NCI-H2171 treated with DMSO at 0.1 percent for 48 hours (cell line): Measurements from ENCODE around the gene FBXL19.
A peak's percentile ranks its signal among the peaks of the same experiment; 100 is the strongest.

Source experiments
- DNase-seq: peaks from one replicate; lab custom pipeline; 2025; lab: John Stamatoyannopoulos, UW

Gene FBXL19

DNA sequence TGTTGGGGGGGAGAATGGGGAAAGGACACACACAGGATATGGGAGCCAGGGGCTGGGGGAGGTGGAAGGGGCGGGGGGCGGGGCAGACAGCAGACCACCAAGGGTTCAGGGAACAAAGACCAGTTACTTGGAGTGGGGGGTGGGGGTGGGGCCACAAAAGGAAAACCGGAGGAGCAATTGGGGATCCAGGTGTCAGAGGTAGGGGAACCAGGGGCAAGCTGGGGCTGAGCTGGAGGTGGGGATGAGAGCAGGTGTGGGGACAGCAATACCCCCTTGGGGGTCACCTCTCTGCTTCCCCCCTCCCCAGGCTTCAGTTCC lies 24.1 kb downstream of the FBXL19 start:
- DNase-seq = no peak

DNA sequence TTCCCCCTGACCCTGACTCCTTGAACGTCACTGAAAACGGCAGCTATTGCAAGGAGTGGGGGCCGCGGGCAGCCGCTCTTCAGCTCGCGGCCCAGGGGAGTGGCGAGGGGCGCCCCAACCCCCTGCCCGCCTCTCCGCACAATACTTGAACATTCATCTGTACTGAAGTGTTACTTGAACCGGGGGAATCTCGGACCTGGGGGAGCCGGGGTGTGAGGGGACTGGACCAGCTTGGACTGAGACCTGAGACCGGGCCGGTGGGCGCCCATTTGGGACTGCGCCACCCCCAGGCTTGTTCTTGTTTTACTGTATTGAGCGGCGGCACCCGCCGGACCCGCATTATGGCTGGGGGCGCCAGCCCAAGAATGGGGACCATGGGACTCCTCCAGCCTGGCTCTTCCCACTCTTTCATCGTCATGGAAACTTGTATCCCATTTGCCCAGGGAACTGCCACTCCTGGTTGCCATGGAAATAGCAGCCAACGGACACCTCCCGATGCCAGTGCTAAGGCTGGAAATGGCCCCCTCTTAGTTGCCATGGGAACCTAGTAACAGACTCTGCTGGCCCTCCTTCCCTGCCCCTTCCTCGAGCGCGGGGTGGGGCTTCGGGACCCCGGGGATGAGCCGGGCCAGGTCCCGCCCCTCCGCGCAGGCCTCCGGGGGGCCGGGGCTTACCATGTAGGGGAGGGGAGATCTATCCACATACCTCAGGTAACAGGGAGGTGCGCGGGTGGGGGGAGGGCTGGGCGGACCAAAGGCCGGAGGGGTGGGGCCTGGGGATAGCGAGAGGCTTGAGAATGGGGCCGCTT lies 24.7 kb downstream of the FBXL19 start:
- peak; percentile 63 for DNase-seq

DNA sequence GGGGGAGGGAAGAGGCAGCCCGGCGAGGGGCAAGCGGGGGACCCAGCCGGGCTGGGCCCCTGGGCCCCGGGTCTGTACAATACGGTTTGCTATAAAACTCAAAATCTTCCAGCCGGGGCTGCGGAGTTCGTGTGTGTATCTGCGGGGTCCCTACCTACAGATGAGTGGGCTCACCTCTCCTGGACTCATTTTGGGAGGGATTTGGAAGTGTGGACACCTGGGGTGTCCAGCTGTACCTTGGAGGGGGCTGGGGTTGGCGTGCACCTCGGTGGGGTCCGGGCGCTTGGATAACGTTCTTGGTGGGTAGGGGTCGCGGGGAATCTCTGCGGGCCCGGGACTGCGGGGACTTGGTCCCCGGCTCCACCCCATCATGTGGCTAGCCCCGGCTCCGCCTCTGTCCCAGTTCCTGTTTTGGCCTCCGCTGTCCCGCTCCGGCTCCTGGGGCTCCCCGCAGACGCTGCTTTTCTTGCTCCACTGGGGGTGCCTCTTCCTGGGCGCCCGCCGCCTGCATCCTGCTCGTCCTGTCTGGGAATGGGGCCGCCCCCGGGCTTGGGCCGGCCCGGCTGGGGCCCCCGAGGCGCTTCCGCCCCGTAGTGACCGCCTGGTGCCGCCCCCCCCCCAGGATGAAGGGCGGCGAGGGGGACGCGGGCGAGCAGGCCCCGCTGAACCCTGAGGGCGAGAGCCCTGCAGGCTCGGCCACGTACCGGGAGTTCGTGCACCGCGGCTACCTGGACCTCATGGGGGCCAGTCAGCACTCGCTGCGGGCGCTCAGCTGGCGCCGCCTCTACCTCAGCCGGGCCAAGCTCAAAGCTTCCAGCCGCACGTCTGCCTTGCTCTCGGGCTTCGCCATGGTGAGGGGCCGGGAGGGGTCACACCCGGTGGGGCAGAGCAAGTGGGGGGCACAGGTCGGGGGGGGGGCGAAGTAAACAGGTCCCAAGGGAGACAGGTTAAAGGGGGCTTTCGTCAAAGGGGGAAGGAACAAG lies 25.6 kb downstream of the FBXL19 start, which contains the start of gene ORAI3:
Gene ORAI3, plus strand, starts transcription at position 402 of the 983 bp plus-strand sequence. Its CDS starts 222 bp downstream, at position 624.
- DNase-seq = peak; percentile 12

DNA sequence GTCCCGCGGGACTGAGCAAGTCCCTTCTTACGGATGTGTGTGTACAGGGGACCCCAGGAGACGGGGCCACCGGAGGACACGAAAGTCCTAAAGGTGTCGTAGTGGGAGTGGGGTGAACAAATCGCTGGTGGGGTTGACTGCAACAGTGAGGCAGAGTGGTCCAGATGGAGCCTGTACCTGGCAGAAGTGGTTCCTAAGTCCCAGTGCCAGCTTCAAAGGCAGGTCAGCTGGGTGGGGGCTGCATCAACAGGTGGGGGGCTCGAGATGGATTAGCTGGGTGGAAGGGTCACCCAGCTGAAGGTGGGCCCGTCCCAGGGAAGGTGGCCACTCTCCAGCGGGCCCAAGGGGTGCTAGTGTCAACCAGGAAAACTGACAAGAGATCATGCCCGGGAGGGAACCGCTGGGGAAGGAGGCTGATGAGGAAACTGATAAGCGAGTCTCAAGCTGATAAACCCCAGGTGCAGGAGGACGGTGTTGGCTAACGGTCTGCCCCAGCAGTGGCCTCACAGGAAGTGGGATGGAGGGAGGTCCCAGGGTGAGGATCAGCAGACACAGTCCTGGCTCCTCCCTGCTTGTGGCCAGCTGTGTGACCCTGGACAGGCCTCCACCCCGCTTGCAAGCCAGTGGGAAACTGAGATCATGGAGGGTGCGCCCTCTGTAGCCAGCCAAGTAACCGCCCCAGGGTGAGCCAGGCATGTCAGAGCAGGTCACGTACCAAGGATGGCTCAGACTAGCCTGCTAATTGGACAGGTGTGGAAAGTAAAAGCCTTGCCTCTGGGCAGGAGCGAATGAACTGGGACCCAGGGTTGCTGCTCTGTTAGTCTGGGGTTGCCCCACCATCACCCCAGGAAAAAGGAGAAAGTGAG lies 26.5 kb downstream of the FBXL19 start:
- peak; percentile 38 for DNase-seq

DNA sequence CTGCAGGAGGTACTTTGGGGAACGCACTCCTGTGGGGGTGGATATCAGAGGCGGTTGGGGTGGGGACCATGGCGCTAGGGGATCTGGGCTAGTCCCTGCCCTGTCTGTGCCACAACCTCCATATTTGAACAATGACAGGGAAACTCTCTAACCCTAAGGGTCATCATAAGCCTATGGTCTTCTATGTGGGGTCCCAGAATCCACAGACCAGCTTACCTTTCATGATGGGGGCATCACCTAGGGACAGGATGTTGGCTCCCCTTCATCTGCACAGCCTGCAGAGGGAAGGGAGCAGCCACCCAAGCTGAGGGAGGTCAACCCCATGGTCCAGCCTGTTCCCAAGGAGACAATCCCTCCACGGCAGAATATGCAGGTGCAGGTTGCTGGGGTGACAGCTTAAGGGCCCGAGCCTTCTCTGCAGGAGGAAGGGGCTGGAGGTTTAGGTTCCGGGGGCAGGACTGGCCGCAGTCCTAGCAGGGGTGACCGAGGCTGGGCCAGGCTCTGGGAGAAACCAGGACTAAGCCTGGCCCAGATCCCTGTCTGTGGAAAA lies 27.2 kb downstream of the FBXL19 start:
- DNase-seq = no peak

DNA sequence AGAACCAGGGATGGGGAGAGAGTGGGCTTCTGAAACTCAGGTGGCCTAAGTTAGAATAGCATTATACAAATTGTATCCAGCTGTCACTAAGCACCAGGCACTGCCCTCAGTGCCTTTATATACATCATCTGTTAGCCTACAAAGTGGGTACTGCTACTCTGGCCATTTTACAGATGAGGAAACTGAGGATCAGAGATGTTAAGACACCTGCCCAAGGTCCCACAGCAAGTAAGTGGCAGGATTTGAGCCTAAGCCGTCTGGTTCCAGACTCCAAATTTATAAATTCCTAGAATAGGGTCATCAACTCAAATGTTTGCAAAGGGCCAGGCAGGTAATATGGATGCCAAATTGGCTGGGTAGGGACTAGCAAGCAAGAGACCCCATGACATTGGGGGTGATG lies 27.8 kb downstream of the FBXL19 start:
- DNase-seq = no peak

DNA sequence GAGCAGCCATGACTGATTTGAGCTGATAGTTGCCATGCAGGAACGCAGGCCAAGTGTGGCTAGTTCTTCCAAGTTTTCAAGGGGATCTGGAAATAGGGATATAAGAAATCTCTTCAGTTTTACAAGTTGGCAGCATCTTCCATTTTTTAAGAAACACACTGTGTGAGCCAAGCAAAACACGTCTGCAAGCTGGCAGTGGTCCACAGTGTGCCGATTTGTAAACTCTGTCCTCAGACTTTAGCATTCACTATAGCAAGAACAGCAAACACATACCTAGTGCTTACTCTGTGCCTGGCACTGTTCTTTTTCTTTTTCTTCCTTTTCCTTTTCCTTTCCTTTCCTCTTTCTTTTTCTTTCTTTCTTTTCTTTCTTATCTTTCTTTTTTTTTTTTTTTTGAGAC lies 28.4 kb downstream of the FBXL19 start:
- DNase-seq = no peak

DNA sequence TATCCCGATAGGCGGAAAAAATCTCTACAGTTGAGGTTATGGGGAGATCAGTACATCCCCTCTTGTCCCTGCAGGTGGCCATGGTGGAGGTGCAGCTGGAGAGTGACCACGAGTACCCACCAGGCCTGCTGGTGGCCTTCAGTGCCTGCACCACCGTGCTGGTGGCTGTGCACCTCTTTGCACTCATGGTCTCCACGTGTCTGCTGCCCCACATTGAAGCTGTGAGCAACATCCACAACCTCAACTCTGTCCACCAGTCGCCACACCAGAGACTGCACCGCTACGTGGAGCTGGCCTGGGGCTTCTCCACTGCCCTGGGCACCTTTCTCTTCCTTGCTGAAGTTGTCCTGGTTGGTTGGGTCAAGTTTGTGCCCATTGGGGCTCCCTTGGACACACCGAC lies 29.7 kb downstream of the FBXL19 start:
- no peak for DNase-seq

DNA sequence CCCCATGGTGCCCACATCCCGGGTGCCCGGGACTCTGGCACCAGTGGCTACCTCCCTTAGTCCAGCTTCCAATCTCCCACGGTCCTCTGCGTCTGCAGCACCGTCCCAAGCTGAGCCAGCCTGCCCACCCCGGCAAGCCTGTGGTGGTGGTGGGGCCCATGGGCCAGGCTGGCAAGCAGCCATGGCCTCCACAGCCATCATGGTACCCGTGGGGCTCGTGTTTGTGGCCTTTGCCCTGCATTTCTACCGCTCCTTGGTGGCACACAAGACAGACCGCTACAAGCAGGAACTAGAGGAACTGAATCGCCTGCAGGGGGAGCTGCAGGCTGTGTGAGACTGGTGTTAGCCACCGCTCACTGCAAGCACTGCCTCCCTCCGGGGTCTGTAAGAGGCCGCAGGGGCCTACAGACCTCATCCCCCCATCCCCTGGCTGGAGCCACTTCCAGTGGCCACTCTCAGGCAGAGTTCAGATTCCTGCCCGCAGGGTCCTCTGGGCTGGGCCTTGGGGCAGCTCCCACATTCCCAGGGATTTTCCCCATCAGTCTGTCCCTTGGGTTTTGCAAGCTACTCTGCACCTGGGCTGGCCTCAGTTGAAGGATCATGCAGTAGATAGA lies 30.2 kb downstream of the FBXL19 start:
- DNase-seq = peak; percentile 52

DNA sequence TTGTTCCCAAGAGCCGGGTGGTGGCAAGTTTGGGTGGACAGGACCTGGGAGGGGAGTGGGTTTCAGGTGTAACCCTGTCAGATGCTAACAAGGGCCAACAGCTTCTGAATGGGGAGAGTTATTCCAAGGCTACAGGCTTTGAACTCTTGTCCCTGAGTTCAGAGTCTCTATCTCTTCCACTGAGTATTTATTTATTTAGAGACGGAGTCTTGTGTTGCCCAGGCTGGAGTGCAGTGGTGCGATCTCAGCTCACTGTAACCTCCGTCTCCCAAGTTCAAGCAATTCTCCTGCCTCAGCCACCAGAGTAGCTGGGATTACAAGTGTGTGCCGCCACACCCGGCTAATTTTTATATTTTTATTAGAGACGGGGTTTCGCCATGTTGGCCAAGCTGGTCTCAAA lies 31.6 kb downstream of the FBXL19 start:
- no peak for DNase-seq

DNA sequence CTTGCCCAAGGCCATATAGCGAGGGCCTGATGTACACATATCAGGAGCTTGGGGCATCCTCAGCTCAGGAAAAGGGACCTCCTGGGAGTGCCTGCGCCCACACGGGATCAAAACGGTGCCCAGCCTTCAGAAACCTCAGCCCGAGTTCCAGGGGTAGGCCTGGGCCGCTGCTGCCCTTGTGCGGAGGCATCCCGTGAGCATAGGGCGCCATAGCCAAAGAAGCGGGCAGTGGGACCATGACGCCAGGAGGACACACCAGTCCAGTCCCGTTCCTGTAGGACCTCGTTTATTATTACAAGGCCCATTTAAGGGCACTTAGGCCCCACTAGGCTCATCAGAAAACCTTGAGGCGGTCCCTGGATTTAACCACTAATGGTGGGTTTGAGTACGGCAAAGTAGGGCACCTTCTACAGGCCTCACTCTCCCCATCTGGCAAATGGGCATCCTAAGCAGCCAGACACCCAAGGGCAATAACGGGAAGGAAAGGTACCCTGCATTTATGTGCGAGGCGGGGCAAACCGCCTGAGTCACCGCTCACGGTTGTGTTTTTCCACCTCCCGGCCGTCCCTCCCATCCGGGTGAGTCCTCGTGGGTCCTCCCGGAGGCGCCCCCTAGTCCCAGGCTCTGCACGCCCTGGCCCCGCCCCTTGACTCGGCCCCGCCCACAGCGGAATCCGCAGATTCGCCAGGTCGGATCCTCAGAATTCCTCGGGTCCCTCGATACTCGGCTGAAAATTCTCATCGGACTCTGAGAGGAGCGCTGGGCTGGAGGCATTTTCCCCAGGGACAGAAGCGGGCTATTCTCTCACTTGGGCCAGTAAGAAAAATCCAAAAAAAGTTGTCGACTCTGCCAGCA lies 33.5 kb downstream of the FBXL19 start:
- peak; percentile 75 for DNase-seq

DNA sequence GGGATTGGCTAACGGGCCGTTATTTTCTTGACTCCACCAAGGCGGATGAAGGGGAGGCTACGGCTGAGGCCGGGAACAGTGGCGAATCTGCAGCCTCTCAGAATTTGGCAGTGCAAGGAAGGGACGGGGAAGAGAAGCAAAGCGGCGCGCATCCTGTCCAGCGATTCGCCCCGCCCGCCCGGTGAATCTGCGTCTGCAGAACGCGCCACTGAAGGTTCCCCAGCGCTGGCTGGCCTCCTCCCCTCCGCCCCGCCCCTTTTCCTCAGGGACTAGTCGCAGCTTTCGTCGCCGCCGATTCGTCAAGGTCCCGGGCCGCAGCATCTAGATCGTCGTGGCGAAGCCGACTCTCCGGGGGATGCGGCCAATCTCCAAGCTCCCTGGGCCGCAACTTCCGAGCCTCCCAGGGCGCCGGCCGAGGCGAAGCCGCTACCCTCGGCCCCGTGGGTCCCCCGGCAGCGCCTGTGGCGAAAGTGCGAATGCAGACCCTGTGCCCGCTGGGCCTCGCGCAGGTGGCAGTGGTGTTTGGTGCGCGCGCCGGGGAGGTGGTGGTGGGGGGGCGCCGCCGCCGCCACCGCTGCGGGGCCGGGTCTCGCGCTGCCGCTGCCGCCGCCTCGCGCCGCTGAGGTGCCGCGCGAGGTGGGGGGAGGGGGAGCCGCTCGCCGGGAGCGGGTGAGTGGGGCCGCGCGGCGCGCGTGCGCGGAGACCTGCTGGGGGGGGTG lies 34.2 kb downstream of the FBXL19 start, which contains the start of gene SETD1A:
Gene SETD1A, plus strand, starts transcription at position 299 of the 719 bp plus-strand sequence. CDS start 978 bp downstream, outside the sequence.
- DNase-seq = peak; percentile 92

DNA sequence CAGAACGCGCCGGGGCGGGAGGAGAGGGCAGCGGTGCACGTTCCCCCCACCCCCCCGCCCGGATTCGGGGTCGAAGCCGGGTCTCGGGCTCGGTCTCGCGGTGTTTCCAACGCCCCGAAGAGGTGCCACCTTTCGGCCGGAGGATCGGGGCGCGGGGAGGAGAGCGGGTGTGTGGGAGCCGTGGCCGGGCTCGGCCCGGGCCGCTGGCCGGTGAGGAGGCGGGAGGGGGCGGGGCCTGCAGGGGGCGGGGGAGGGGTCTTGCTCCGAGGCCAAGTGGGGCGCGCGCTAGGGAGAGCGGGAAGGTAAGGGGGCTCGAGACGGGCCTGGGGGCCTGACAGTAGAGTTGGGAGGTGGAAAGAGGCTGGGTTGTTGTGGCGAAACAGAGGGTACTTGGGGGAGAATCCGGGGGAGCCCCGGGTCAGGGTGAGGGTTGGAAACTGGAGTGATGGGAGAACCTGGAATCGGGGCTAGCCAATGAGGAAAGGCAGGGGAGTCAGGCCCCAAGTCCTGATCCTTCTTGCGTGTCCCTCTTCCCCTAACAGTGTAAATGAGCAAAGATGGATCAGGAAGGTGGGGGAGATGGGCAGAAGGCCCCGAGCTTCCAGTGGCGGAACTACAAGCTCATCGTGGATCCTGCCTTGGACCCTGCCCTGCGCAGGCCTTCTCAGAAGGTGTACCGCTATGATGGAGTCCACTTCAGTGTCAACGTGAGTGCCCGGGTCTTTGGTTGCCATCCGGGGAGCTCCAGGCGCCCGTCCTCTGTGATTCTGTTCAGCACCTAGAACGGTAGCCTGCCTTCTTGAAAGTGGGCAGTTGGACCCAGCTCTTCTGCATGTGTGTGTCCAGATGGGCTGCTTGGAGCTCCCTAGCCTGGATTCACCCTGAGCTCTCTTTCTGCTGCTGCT lies 35.1 kb downstream of the FBXL19 start:
- peak; percentile 66 for DNase-seq

DNA sequence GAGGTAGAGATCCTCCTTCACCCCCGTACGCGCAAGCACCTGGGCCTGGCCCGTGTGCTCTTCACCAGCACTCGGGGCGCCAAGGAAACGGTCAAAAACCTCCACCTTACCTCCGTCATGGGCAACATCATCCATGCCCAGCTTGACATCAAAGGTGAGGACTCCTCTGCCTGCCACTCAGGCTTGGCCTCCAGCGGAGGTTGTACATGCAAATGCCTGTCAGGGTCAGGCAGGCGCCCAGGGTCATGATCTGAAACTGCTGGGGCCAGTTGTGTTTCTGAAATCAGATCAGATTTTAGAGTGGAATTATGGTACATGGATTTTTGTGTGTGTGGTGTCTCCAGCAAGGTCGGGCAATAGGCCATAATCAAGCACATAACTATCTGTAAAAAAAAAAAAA lies 38.0 kb downstream of the FBXL19 start:
- DNase-seq = no peak

DNA sequence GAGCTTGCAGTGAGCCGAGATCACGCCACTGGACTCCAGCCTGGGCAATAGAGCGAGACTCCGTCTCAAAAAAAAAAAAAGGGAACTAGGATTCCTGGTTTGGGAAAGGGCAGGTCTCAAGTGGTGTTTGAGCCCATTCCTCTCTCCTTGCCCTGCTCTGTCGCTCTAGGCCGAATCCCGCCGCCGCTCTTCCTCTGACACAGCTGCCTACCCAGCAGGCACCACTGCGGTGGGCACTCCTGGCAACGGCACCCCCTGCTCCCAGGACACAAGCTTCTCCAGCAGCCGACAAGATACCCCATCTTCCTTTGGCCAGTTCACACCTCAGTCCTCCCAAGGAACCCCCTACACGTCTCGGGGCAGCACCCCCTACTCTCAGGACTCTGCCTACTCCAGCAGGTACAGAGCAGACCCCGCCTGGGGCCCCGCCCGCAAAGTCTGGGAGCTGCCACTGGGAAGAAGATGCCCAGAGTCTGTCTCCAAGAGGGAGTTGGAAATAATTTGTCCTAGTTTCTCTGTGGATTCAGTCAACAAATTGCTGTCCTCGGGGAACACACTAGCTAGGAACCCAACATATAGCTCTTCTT lies 40.6 kb downstream of the FBXL19 start:
- no peak for DNase-seq

DNA sequence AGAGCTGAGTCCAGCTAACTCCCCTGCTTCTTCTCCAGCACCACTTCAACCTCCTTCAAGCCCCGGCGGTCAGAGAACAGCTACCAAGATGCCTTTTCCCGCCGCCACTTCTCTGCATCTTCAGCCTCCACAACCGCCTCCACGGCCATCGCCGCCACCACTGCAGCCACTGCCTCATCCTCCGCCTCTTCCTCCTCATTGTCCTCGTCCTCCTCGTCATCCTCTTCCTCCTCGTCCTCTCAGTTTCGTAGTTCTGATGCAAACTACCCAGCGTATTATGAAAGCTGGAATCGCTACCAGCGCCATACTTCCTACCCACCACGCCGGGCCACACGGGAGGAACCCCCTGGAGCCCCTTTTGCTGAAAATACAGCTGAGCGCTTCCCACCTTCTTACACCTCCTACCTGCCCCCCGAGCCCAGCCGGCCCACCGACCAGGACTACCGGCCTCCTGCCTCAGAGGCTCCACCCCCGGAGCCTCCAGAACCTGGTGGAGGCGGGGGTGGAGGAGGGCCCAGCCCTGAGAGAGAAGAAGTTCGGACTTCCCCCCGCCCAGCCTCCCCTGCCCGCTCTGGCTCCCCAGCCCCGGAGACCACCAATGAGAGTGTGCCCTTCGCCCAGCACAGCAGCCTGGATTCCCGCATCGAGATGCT lies 41.3 kb downstream of the FBXL19 start:
- no peak for DNase-seq

DNA sequence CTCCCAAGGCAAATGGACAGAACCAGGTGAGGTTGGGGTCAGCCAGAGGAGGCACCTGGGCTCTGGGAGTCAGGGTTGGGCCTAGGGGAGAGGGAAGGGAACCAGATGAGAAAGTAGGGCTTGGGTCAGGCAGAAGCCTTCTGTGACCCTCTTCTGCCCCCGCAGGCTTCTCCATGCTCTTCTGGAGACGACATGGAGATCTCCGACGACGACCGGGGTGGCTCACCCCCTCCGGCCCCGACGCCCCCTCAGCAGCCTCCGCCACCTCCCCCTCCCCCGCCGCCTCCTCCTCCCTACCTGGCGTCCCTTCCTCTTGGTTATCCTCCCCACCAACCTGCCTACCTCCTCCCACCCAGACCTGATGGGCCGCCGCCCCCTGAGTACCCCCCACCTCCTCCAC lies 42.1 kb downstream of the FBXL19 start:
- no peak for DNase-seq
